ENCODE data around the gene CCDC39. TPM values are rescaled to one million over a fixed set of nuclear protein-coding genes. Genes with fewer than 3 reads are reported as not detected.
"Not testable (repeated sequence)": the region's sequence is repeated elsewhere in the genome, so short reads cannot be mapped to it uniquely, and the experiment has no call there.

CCDC39 gene
- total RNA-seq, 2 donors from 2014 or later, result not detected

GRCh38 chr3:180661444-180661843, 17.8 kb downstream of the CCDC39 start:
- ATAC-seq (no peak), DNase-seq (no peak)
- Mint-ChIP-seq H3K27ac (no peak overlapping the region), H3K36me3 (ENCODE audit: low read depth) (no peaks in the 10 kb centered on the region), H3K4me3 (no peak overlapping the region), H3K4me1 (no peaks in the 10 kb centered on the region), H3K27me3 (peaks cover 36% of the 10 kb centered on the region)
- H3K9me3 ChIP-seq (ENCODE audit: control insufficient read depth, low read length, poor library complexity, severe bottlenecking), result no peaks in the 10 kb centered on the region

DNA sequence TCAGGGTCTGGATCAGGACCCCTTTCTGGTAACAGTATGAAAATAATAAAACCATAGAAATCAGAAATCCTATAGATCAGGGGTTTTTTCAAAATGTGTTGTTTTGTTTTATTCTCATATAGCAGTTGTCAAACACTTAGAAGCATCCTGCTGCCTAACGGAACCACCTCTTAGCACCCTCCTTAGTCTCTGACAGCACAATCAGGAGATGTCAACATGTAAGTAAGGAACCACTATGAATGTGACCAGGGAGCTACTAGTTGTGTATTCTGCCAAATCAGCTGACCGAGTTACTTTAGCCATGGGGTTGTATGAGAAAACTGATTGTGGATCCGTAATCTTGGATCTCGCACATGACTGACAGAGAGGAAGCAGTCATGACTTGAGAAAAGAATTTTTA, 22.2 kb downstream of the CCDC39 start:
- H3K4me3 Mint-ChIP-seq, result no peak overlapping the region
- no peaks in the 10 kb centered on the region for H3K36me3 Mint-ChIP-seq (ENCODE audit: low read depth)
- no peak for DNase-seq
- H3K9me3 ChIP-seq (ENCODE audit: control insufficient read depth, low read length, poor library complexity, severe bottlenecking), result no peaks in the 10 kb centered on the region
- H3K4me1 Mint-ChIP-seq, result no peaks in the 10 kb centered on the region
- ATAC-seq, result no peak
- no peak overlapping the region for H3K27ac Mint-ChIP-seq
- H3K27me3 Mint-ChIP-seq, result peaks cover 56% of the 10 kb centered on the region

- Mint-ChIP-seq H3K4me1 (no peaks in the 10 kb centered on the region), H3K36me3 (ENCODE audit: low read depth) (no peaks in the 10 kb centered on the region), H3K27me3 (peaks cover 56% of the 10 kb centered on the region), H3K4me3 (no peak overlapping the region), H3K27ac (no peak overlapping the region)
- no peak for DNase-seq
- no peak for ATAC-seq
- H3K9me3 ChIP-seq (ENCODE audit: control insufficient read depth, low read length, poor library complexity, severe bottlenecking), result no peaks in the 10 kb centered on the region
These were observed 22.9 kb downstream of the CCDC39 start for GRCh38 chr3:180656406-180656805.

DNA sequence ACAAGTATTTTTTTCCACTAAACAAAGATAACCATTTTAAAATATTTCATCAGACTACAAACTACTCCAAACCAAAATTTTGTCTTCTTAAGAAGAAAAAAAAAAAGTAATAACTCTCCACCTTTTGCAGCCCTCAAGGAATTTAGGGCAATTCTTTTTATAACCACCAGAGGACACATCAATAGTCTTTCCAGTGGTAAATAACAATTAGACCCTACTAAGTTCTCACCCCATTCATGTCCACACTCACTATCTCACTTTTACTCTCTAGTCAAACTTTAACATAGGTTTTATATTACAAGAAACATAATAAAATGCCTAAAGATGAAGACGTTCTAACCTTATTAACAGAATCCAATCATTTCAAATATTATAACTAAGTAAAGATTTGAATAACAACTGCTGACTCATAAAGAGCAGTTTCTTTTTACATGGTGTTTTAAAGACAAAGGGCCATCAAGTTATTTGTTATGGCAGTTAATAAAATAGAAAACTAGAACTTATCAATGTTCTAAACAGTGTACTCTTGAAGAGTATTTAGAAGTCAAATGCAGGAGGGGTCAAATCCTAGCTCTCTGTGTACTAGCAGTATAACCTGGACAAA, 33.0 kb downstream of the CCDC39 start:
- Mint-ChIP-seq H3K27ac (no peak overlapping the region), H3K4me3 (no peak overlapping the region), H3K27me3 (peaks cover 47% of the 10 kb centered on the region), H3K4me1 (no peaks in the 10 kb centered on the region), H3K36me3 (ENCODE audit: low read depth) (no peaks in the 10 kb centered on the region)
- no peak for ATAC-seq
- no peak for DNase-seq
- H3K9me3 ChIP-seq (ENCODE audit: control insufficient read depth, low read length, poor library complexity, severe bottlenecking), result no peaks in the 10 kb centered on the region

GRCh38 chr3:180640987-180641386, 38.3 kb downstream of the CCDC39 start:
- H3K36me3 Mint-ChIP-seq (ENCODE audit: low read depth), result no peaks in the 10 kb centered on the region
- no peak overlapping the region for H3K4me3 Mint-ChIP-seq
- ATAC-seq (no peak), DNase-seq (no peak)
- peaks cover 44% of the 10 kb centered on the region for H3K27me3 Mint-ChIP-seq
- H3K9me3 ChIP-seq (ENCODE audit: control insufficient read depth, low read length, poor library complexity, severe bottlenecking), result no peaks in the 10 kb centered on the region
- no peak overlapping the region for H3K27ac Mint-ChIP-seq
- no peaks in the 10 kb centered on the region for H3K4me1 Mint-ChIP-seq

- peaks cover 7% of the 10 kb centered on the region for H3K36me3 Mint-ChIP-seq (ENCODE audit: low read depth)
These were observed 45.6 kb downstream of the CCDC39 start for GRCh38 chr3:180633722-180634121.

DNA sequence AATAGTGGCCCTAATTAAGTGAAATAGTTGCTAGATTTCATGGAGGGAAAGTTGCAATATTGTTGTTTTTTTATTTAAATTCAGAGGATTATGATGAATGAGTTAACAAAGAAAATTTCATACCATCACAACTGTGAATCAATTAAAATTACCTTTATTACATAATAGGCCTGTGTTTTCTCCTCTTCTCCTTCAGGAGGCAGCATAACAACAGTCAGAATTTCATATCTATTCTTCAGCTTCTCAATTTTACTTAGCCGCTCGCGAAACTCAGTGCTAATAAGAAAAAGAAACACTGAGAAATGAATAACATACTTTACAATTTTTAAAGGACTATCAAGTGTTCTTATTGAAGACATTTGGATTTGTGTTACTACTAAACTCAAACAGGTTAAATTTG, 48.0 kb downstream of the CCDC39 start:
- DNase-seq (no peak), ATAC-seq (no peak)
- H3K27ac Mint-ChIP-seq, result no peak overlapping the region
- H3K9me3 ChIP-seq (ENCODE audit: control insufficient read depth, low read length, poor library complexity, severe bottlenecking), result no peaks in the 10 kb centered on the region
- peaks cover 7% of the 10 kb centered on the region for H3K36me3 Mint-ChIP-seq (ENCODE audit: low read depth)
- H3K27me3 Mint-ChIP-seq, result peaks cover 39% of the 10 kb centered on the region
- no peak overlapping the region for H3K4me3 Mint-ChIP-seq
- no peaks in the 10 kb centered on the region for H3K4me1 Mint-ChIP-seq

More at GRCh38 chr3:180633722-180634121, 45.6 kb downstream of the CCDC39 start:
- H3K9me3 ChIP-seq (ENCODE audit: control insufficient read depth, low read length, poor library complexity, severe bottlenecking), result no peaks in the 10 kb centered on the region
- H3K27ac Mint-ChIP-seq, result no peak overlapping the region
- H3K27me3 Mint-ChIP-seq, result peaks cover 60% of the 10 kb centered on the region
- no peak overlapping the region for H3K4me3 Mint-ChIP-seq
- no peak for DNase-seq
- no peak for ATAC-seq
- H3K4me1 Mint-ChIP-seq, result no peaks in the 10 kb centered on the region

GRCh38 chr3:180630371-180630770, 48.9 kb downstream of the CCDC39 start:
- peaks cover 10% of the 10 kb centered on the region for H3K36me3 Mint-ChIP-seq (ENCODE audit: low read depth)
- no peak overlapping the region for H3K27ac Mint-ChIP-seq
- H3K4me1 Mint-ChIP-seq, result no peaks in the 10 kb centered on the region
- DNase-seq (no peak), ATAC-seq (no peak)
- peaks cover 29% of the 10 kb centered on the region for H3K27me3 Mint-ChIP-seq
- H3K9me3 ChIP-seq (ENCODE audit: control insufficient read depth, low read length, poor library complexity, severe bottlenecking), result no peaks in the 10 kb centered on the region
- H3K4me3 Mint-ChIP-seq, result no peak overlapping the region

DNA sequence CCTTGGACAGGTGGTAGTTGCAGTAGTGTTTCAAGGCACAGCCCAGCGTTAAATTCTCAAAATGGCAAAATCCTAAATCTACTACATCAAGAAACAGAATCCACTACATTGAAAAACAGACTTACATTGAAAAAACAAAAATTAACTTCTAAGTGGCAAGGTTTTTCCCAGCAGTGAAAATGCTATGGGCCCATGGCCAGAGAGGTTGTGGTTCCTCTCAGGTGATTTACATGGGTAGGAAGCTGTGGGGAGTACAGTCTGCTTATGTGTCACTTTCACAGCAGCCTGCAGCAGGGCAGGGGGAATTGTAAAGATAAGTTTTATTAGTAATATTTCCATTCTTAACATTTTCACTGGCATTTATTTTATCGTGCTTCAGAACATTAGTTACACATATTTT, 52.4 kb downstream of the CCDC39 start:
- ATAC-seq (no peak), DNase-seq (no peak)
- H3K4me1 Mint-ChIP-seq, result peaks cover 7% of the 10 kb centered on the region
- H3K27ac Mint-ChIP-seq, result no peak overlapping the region
- no peaks in the 10 kb centered on the region for H3K9me3 ChIP-seq (ENCODE audit: control insufficient read depth, low read length, poor library complexity, severe bottlenecking)
- peaks cover 6% of the 10 kb centered on the region for H3K36me3 Mint-ChIP-seq (ENCODE audit: low read depth)
- no peak overlapping the region for H3K4me3 Mint-ChIP-seq
- no peaks in the 10 kb centered on the region for H3K27me3 Mint-ChIP-seq

GRCh38 chr3:180624714-180625113, 54.6 kb downstream of the CCDC39 start:
- Mint-ChIP-seq H3K4me3 (no peak overlapping the region), H3K27me3 (no peaks in the 10 kb centered on the region), H3K27ac (no peak overlapping the region), H3K4me1 (peaks cover 10% of the 10 kb centered on the region), H3K36me3 (ENCODE audit: low read depth) (peaks cover 6% of the 10 kb centered on the region)
- DNase-seq (no peak), ATAC-seq (no peak)
- H3K9me3 ChIP-seq (ENCODE audit: control insufficient read depth, low read length, poor library complexity, severe bottlenecking), result no peaks in the 10 kb centered on the region

DNA sequence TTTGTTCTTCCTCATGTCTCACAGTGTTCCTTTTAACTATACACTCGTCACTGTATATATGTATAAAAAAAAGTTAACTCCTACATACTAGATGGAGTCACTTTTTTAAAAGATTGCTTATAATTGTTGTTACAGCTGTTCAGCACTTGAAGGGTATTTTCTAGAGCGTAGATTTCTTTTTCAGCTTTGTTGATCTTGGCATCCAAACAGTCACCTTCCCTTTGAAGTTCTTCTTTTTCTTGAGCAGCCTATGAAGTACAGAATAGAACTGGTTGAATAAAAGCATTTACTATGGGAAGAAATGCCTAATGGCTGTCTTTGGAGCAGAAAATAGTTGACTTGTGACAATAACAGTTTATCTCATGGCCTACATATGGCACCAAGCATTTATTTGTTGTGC, 59.6 kb downstream of the CCDC39 start:
- H3K4me3 Mint-ChIP-seq, result no peak overlapping the region
- H3K9me3 ChIP-seq (ENCODE audit: control insufficient read depth, low read length, poor library complexity, severe bottlenecking), result no peaks in the 10 kb centered on the region
- peaks cover 9% of the 10 kb centered on the region for H3K4me1 Mint-ChIP-seq
- H3K27ac Mint-ChIP-seq, result no peak overlapping the region
- no peak for DNase-seq
- H3K36me3 Mint-ChIP-seq (ENCODE audit: low read depth), result peaks cover 4% of the 10 kb centered on the region
- ATAC-seq, result no peak
- H3K27me3 Mint-ChIP-seq, result no peaks in the 10 kb centered on the region

- not testable (repeated sequence) for H3K4me1 Mint-ChIP-seq; H3K27me3 Mint-ChIP-seq; DNase-seq; ATAC-seq; H3K27ac Mint-ChIP-seq; H3K4me3 Mint-ChIP-seq; H3K9me3 ChIP-seq (ENCODE audit: control insufficient read depth, low read length, poor library complexity, severe bottlenecking); H3K36me3 Mint-ChIP-seq (ENCODE audit: low read depth)
These were observed 60.7 kb downstream of the CCDC39 start for GRCh38 chr3:180618563-180618962.

DNA sequence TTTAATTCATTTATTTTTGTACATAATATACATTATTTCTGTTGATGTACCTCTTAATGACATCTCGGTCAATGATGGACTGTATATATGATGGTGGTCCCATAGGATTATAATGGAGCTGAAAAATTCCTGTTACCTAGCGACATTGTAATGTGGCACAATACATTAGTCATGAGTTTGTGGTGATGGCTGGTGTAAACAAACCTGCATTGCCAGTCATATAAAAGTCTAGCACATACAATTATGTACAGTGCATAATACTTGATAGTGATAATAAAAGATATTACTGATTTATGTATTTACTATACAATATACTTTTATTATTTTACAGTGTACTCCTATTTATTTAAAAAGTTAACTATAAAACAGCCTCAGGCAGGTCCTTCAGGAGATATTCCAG, 62.2 kb downstream of the CCDC39 start:
- Mint-ChIP-seq H3K27me3 (no peaks in the 10 kb centered on the region), H3K4me1 (peaks cover 5% of the 10 kb centered on the region), H3K27ac (no peak overlapping the region), H3K36me3 (ENCODE audit: low read depth) (peaks cover 2% of the 10 kb centered on the region), H3K4me3 (no peak overlapping the region)
- ATAC-seq (no peak), DNase-seq (no peak)
- H3K9me3 ChIP-seq (ENCODE audit: control insufficient read depth, low read length, poor library complexity, severe bottlenecking), result no peaks in the 10 kb centered on the region

GRCh38 chr3:180615954-180616353, 63.3 kb downstream of the CCDC39 start:
- H3K9me3 ChIP-seq (ENCODE audit: control insufficient read depth, low read length, poor library complexity, severe bottlenecking), result no peaks in the 10 kb centered on the region
- Mint-ChIP-seq H3K36me3 (ENCODE audit: low read depth) (peaks cover 2% of the 10 kb centered on the region), H3K4me1 (peaks cover 5% of the 10 kb centered on the region), H3K4me3 (no peak overlapping the region), H3K27me3 (no peaks in the 10 kb centered on the region), H3K27ac (no peak overlapping the region)
- ATAC-seq (no peak), DNase-seq (no peak)

Measured in T-helper 17 cell (primary cell).